ENCODE results near the gene RSPRY1. TPM values are rescaled to one million over a fixed set of nuclear protein-coding genes. Genes with fewer than 3 reads are reported as not detected.

The RSPRY1 gene
- total and polyA plus RNA-seq, 2 of the 4 experiments (the other 2 are of a cell fraction): 25.2 to 62.2 TPM

DNA sequence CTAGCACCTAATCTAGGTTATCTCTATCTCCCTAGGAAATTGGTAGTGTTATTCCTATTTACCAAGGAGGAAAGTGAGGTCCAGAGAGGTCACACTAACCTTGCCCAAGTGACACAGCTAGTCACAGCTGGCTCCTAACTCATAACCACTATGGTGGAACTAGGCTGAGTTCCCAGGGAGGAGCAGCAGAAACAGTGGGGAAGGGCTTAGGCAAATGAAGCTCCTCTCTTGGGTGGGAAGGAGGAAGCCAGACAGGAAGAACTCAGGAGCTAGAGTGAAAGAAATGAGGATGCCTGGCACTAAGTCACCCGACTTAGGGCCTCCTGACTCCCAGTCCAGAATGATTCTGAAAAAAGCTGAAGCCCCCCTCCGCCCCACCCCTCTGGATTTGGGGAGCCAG lies 34.8 kb upstream of the RSPRY1 start:
- CTCF ChIA-PET: no interaction called here
- no peak overlapping the region for H3K23ac ChIP-seq (ENCODE audit: low read depth, low read length)
- 100% methylated on average over 1 of the region's 2 CpGs; no CpG with 5 or more reads in 1 of the 2 experiments for WGBS, 2 experiments (ENCODE audit: extremely low coverage in 2 of 2, insufficient read length in 1 of 2)

More for the DNA sequence above, 34.8 kb upstream of the RSPRY1 start:
- Histone ChIP-seq H2AK5ac (ENCODE audit: low read depth, low read length) (no peak overlapping the region), H2BK5ac (ENCODE audit: low read depth, low read length, poor library complexity, severe bottlenecking) (no peak overlapping the region), H3K14ac (replicated peaks; ENCODE audit: low read depth, low read length) (no peak overlapping the region), H2BK15ac (ENCODE audit: low read depth, low read length) (no peak overlapping the region), H3K36me3 (ENCODE audit: control insufficient read depth, insufficient read depth, low read length) (peaks cover 36% of the 10 kb centered on the region), H3K18ac (ENCODE audit: low read depth, low read length) (no peak overlapping the region), H4K8ac (ENCODE audit: low read depth in 2 of 2, low read length in 2 of 2) (no peak overlapping the region), H2BK20ac (ENCODE audit: low read depth, low read length) (no peak overlapping the region), H3K4me2 (ENCODE audit: low read depth, low read length) (no peak overlapping the region), H3K27ac (ENCODE audit: insufficient read depth, low read length) (no peak overlapping the region), H3K56ac (ENCODE audit: extremely low read depth, insufficient read depth, low read length) (no peak overlapping the region), H3K4me3 (ENCODE audit: insufficient read depth, low read depth, low read length) (no peak overlapping the region), H3K79me1 (ENCODE audit: low read depth in 1 of 2, low read length in 2 of 2) (peaks cover 0 to 3% of the 10 kb centered on the region in 2 experiments; a peak in 1 of 4 replicates), H3K9me3 (ENCODE audit: control insufficient read depth, insufficient read depth, low read length) (no peaks in the 10 kb centered on the region), H4K91ac (ENCODE audit: insufficient read depth, low read depth, low read length) (no peak overlapping the region), H2AK9ac (replicated peaks; ENCODE audit: low read depth, low read length, poor library complexity) (no peak overlapping the region), H3K9me1 (ENCODE audit: insufficient read depth, low read length) (peaks cover 18% of the 10 kb centered on the region), H4K20me1 (ENCODE audit: insufficient read depth, low read length) (no peaks in the 10 kb centered on the region; the same call in 1 of the 2 replicates), H2BK120ac (ENCODE audit: low read depth, low read length) (no peak overlapping the region), H4K5ac (ENCODE audit: low read depth, low read length) (no peak overlapping the region), H3K27me3 (ENCODE audit: control insufficient read depth, insufficient read depth, low read length) (no peaks in the 10 kb centered on the region), H3K9ac (ENCODE audit: low read depth, low read length) (no peak overlapping the region), H2AFZ (replicated peaks; ENCODE audit: low read length, poor library complexity) (peak overlapping the region; percentile 8), H3K4ac (ENCODE audit: low read depth, low read length) (no peak overlapping the region), H3K4me1 (ENCODE audit: control insufficient read depth, insufficient read depth, low read length) (peaks cover 6% of the 10 kb centered on the region; the same call in 1 of the 2 replicates)
- TF ChIP-seq RCOR1 (IDR thresholded peaks at IDR 0.05; ENCODE audit: insufficient replicate concordance, low read length): no peak
- no peak for TF ChIP-seq FOS (IDR thresholded peaks at IDR 0.05; ENCODE audit: low read depth, low read length)
- no peak for TF ChIP-seq BHLHE40 (IDR thresholded peaks at IDR 0.05; ENCODE audit: low read depth, low read length)
- no peak for TF ChIP-seq RFX5 (IDR thresholded peaks at IDR 0.05; ENCODE audit: low read depth, low read length)
- no peak for TF ChIP-seq POLR2A (IDR thresholded peaks at IDR 0.05; ENCODE audit: low read depth, low read length)
- TF ChIP-seq, protein P1, sequence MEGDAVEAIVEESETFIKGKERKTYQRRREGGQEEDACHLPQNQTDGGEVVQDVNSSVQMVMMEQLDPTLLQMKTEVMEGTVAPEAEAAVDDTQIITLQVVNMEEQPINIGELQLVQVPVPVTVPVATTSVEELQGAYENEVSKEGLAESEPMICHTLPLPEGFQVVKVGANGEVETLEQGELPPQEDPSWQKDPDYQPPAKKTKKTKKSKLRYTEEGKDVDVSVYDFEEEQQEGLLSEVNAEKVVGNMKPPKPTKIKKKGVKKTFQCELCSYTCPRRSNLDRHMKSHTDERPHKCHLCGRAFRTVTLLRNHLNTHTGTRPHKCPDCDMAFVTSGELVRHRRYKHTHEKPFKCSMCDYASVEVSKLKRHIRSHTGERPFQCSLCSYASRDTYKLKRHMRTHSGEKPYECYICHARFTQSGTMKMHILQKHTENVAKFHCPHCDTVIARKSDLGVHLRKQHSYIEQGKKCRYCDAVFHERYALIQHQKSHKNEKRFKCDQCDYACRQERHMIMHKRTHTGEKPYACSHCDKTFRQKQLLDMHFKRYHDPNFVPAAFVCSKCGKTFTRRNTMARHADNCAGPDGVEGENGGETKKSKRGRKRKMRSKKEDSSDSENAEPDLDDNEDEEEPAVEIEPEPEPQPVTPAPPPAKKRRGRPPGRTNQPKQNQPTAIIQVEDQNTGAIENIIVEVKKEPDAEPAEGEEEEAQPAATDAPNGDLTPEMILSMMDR (conservative IDR thresholded peaks at IDR 0.05; ENCODE audit: low read depth, low read length): no peak
- TF ChIP-seq CHD1 (IDR thresholded peaks at IDR 0.05; ENCODE audit: low read depth, low read length): no peak
- no peak for TF ChIP-seq CEBPB (IDR thresholded peaks at IDR 0.05; ENCODE audit: low read depth, low read length)
- no peak for TF ChIP-seq MAFK (IDR thresholded peaks at IDR 0.05; ENCODE audit: low read depth, low read length)
- TF ChIP-seq, protein P2, sequence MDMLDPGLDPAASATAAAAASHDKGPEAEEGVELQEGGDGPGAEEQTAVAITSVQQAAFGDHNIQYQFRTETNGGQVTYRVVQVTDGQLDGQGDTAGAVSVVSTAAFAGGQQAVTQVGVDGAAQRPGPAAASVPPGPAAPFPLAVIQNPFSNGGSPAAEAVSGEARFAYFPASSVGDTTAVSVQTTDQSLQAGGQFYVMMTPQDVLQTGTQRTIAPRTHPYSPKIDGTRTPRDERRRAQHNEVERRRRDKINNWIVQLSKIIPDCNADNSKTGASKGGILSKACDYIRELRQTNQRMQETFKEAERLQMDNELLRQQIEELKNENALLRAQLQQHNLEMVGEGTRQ (IDR thresholded peaks at IDR 0.05; ENCODE audit: low read depth, low read length): no peak
- no peak for TF ChIP-seq RAD21 (IDR thresholded peaks at IDR 0.05; ENCODE audit: low read length)
- TF ChIP-seq, protein P3, sequence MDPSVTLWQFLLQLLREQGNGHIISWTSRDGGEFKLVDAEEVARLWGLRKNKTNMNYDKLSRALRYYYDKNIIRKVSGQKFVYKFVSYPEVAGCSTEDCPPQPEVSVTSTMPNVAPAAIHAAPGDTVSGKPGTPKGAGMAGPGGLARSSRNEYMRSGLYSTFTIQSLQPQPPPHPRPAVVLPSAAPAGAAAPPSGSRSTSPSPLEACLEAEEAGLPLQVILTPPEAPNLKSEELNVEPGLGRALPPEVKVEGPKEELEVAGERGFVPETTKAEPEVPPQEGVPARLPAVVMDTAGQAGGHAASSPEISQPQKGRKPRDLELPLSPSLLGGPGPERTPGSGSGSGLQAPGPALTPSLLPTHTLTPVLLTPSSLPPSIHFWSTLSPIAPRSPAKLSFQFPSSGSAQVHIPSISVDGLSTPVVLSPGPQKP (IDR thresholded peaks at IDR 0.05; ENCODE audit: borderline replicate concordance, low read depth, low read length): no peak
- no peak for TF ChIP-seq SMC3 (IDR thresholded peaks at IDR 0.05; ENCODE audit: low read depth, low read length)
- no peak for TF ChIP-seq MXI1 (IDR thresholded peaks at IDR 0.05; ENCODE audit: borderline replicate concordance, low read depth, low read length)
- no peak for TF ChIP-seq NFE2L2 (IDR thresholded peaks at IDR 0.05; ENCODE audit: low read depth, low read length)
- no peak for TF ChIP-seq MAZ (IDR thresholded peaks at IDR 0.05; ENCODE audit: borderline replicate concordance, low read depth, low read length)
- ATAC-seq (ENCODE audit: low read depth) (no peak), DNase-seq (no peak)
- intact Hi-C loops (cut with micrococcal nuclease) (no loop called here), in situ Hi-C loops (cut with MboI; ENCODE audit: low sequenced_read_pairs) (no loop called here), dilution Hi-C loops (cut with HindIII; ENCODE audit: low sequenced_read_pairs, unreplicated experiment) (no loop called here)
- no TSS peak for BruUV-seq (replicated peaks)
- POLR2A ChIA-PET (ENCODE audit: unreplicated experiment): no interaction called here
